ENCODE results near the gene OR51S1.

OR51S1 gene

GRCh38 chr11:4851033-4851432, 2.0 kb upstream of the OR51S1 start:
- TF ChIP-seq, protein P1, sequence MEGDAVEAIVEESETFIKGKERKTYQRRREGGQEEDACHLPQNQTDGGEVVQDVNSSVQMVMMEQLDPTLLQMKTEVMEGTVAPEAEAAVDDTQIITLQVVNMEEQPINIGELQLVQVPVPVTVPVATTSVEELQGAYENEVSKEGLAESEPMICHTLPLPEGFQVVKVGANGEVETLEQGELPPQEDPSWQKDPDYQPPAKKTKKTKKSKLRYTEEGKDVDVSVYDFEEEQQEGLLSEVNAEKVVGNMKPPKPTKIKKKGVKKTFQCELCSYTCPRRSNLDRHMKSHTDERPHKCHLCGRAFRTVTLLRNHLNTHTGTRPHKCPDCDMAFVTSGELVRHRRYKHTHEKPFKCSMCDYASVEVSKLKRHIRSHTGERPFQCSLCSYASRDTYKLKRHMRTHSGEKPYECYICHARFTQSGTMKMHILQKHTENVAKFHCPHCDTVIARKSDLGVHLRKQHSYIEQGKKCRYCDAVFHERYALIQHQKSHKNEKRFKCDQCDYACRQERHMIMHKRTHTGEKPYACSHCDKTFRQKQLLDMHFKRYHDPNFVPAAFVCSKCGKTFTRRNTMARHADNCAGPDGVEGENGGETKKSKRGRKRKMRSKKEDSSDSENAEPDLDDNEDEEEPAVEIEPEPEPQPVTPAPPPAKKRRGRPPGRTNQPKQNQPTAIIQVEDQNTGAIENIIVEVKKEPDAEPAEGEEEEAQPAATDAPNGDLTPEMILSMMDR (IDR thresholded peaks at IDR 0.05; ENCODE audit: low read length, missing control alignments): no peak
- no peak overlapping the region for H3K4me3 ChIP-seq (replicated peaks; ENCODE audit: low read depth, low read length)
- peak; percentile 68 for DNase-seq (ENCODE audit: low read depth)

DNA sequence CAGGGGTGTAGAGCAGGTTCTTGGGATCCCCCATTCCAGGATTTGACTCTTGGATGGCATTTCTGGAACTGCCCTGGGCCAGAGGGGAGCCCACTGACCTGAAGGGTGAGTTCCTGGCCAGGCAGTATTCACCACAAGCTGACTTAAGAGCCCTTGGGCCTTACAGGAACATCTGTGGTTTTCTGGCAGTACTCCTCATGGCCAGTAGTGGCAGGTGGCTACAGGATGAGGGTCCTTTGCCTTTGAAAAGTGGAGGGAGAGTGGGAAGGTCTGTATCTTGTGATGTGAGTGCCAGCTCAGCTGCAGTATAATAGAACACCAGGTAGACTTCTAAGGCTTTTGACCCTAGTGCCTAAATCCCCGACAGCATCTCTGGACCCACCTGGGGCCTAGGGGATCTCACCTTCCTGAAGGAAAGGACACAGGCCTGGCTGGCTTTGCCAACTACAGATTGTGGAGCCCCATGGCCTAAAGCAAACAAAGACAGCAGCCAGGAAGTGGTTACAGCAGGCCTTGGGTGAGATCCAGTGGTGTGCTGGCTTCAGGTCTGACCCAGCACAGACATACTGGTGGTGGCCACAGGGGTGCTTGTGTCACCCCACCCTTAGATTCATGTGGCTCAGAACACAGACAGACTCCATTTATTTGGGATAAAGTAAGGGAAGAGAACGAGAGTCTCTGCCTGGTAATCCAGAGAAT, 9.0 kb downstream of the OR51S1 start:
- TF ChIP-seq, protein P1 (IDR thresholded peaks at IDR 0.05; ENCODE audit: low read length, missing control alignments): no peak
- no peak for DNase-seq (ENCODE audit: low read depth)

GRCh38 chr11:4830909-4831308, 18.1 kb downstream of the OR51S1 start:
- H3K4me3 ChIP-seq (replicated peaks; ENCODE audit: low read depth, low read length): no peak overlapping the region
- DNase-seq (ENCODE audit: low read depth): no peak
- TF ChIP-seq, protein P1 (IDR thresholded peaks at IDR 0.05; ENCODE audit: low read length, missing control alignments): no peak

More for the DNA sequence above, 9.0 kb downstream of the OR51S1 start:
- no peak overlapping the region for H3K4me3 ChIP-seq (replicated peaks; ENCODE audit: low read depth, low read length)

- no peak overlapping the region for H3K4me3 ChIP-seq (replicated peaks; ENCODE audit: low read depth, low read length)
- TF ChIP-seq, protein P1 (IDR thresholded peaks at IDR 0.05; ENCODE audit: low read length, missing control alignments): no peak
These were observed 18.7 kb downstream of the OR51S1 start for GRCh38 chr11:4830346-4830745.

GRCh38 chr11:4826425-4826824, 22.6 kb downstream of the OR51S1 start:
- TF ChIP-seq, protein P1 (IDR thresholded peaks at IDR 0.05; ENCODE audit: low read length, missing control alignments): no peak
- DNase-seq (ENCODE audit: low read depth): peak; percentile 19

More at GRCh38 chr11:4830346-4830745, 18.7 kb downstream of the OR51S1 start:
- DNase-seq (ENCODE audit: low read depth): no peak

GRCh38 chr11:4825132-4825531, 23.9 kb downstream of the OR51S1 start:
- H3K4me3 ChIP-seq (replicated peaks; ENCODE audit: low read depth, low read length): no peak overlapping the region
- no peak for DNase-seq (ENCODE audit: low read depth)
- TF ChIP-seq, protein P1 (IDR thresholded peaks at IDR 0.05; ENCODE audit: low read length, missing control alignments): no peak

More at GRCh38 chr11:4826425-4826824, 22.6 kb downstream of the OR51S1 start:
- H3K4me3 ChIP-seq (replicated peaks; ENCODE audit: low read depth, low read length): no peak overlapping the region

DNA sequence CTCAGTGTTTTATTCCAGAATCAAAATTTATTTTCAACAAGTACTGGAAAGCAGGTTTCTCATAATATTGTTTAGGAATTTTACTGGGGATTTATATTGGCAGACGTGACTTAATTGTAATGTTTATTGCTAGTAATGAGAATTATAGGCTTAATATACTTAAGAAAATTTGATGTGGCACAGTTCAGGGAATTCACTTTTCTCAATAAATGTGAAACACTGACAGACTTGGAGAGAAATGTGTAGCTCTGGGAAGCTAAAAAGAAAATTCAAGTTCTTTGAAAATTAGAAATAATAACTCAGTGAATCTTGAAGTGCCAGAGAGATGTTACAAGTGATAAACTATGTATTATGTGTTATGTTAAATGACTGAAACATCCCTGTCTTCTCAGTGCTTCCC, 28.0 kb downstream of the OR51S1 start, which contains the start of gene OR51F2:
TSS of gene OR51F2 (plus strand) at position 301 of the 400 bp plus-strand sequence. CDS start 101 bp downstream, outside the sequence.
- DNase-seq (ENCODE audit: low read depth): no peak
- no peak within 1 kb of the TSS for H3K4me3 ChIP-seq (replicated peaks; ENCODE audit: low read depth, low read length)
- TF ChIP-seq, protein P1 (IDR thresholded peaks at IDR 0.05; ENCODE audit: low read length, missing control alignments): no peak
